ENCODE measurements around the gene STEAP1B. TPM values are rescaled to one million over a fixed set of nuclear protein-coding genes. Genes with fewer than 3 reads are reported as not detected.

STEAP1B gene
- total and polyA plus RNA-seq, 2 experiments from 2014 or later: 27.7 to 31.6 TPM

- in situ Hi-C loops (cut with MboI): no loop called here
Measured at GRCh38 chr7:22482503-22482902, 17.5 kb downstream of the STEAP1B start.

GRCh38 chr7:22481726-22482125 is 18.3 kb downstream of the STEAP1B start:
- Histone ChIP-seq H3K27ac (peak overlapping the region; percentile 46), H3K9me2 (ENCODE audit: insufficient read depth) (no peaks in the 10 kb centered on the region), H3K79me2 (ENCODE audit: insufficient read depth) (no peaks in the 10 kb centered on the region), H3F3A (ENCODE audit: insufficient read depth) (peaks cover 10% of the 10 kb centered on the region; the same call in 1 of the 2 replicates), H3K9ac (peak overlapping the region; percentile 11; the same call in 1 of the 2 replicates), H3K4me3 (peak overlapping the region; percentile 28), H2AFZ (0 out of 2 replicates have a peak overlapping the region, but pooled peaks have one; percentile 22), H3K4me1 (ENCODE audit: insufficient read depth) (peaks cover 36% of the 10 kb centered on the region), H3K9me3 (ENCODE audit: low read depth) (no peaks in the 10 kb centered on the region), H4K20me1 (ENCODE audit: insufficient read depth) (no peaks in the 10 kb centered on the region), H3K4me2 (ENCODE audit: unreplicated experiment) (no peak overlapping the region), H3K27me3 (replicated peaks; ENCODE audit: insufficient read depth) (no peaks in the 10 kb centered on the region), H3K36me3 (ENCODE audit: low read depth) (no peaks in the 10 kb centered on the region)
- 23 to 33% methylated on average over 5 of the region's 5 CpGs for WGBS, 2 experiments (ENCODE audit: low coverage in 1 of 2, low lambda C conversion rate in 2 of 2, missing lambda C conversion rate in 2 of 2)
- DNase-seq: peak; percentile 64
- in situ Hi-C loops (cut with MboI): no loop called here
- TF ChIP-seq EZH2 (IDR thresholded peaks at IDR 0.05; ENCODE audit: insufficient read depth, poor library complexity, severe bottlenecking) (no peak), EZH2phosphoT487 (IDR thresholded peaks at IDR 0.05; ENCODE audit: insufficient read depth, low read depth) (no peak)

More at GRCh38 chr7:22482503-22482902, 17.5 kb downstream of the STEAP1B start:
- 50 to 53% methylated on average over 1 of the region's 1 CpG for WGBS, 2 experiments (ENCODE audit: low coverage in 1 of 2, low lambda C conversion rate in 2 of 2, missing lambda C conversion rate in 2 of 2)
- no peaks in the 10 kb centered on the region for H3K27me3 ChIP-seq (replicated peaks; ENCODE audit: insufficient read depth)
- peaks cover 36% of the 10 kb centered on the region for H3K4me1 ChIP-seq (ENCODE audit: insufficient read depth)
- no peak overlapping the region; the same call in 1 of the 2 replicates for H3K9ac ChIP-seq
- H3K36me3 ChIP-seq (ENCODE audit: low read depth): no peaks in the 10 kb centered on the region
- H3K4me3 ChIP-seq: no peak overlapping the region
- no peaks in the 10 kb centered on the region for H4K20me1 ChIP-seq (ENCODE audit: insufficient read depth)
- TF ChIP-seq EZH2 (IDR thresholded peaks at IDR 0.05; ENCODE audit: insufficient read depth, poor library complexity, severe bottlenecking) (no peak), EZH2phosphoT487 (IDR thresholded peaks at IDR 0.05; ENCODE audit: insufficient read depth, low read depth) (no peak)
- peaks cover 10% of the 10 kb centered on the region; the same call in 1 of the 2 replicates for H3F3A ChIP-seq (ENCODE audit: insufficient read depth)
- peak overlapping the region; percentile 46 for H3K27ac ChIP-seq
- peak; percentile 20 for DNase-seq
- H3K9me2 ChIP-seq (ENCODE audit: insufficient read depth): no peaks in the 10 kb centered on the region
- H3K4me2 ChIP-seq (ENCODE audit: unreplicated experiment): no peak overlapping the region
- H3K79me2 ChIP-seq (ENCODE audit: insufficient read depth): no peaks in the 10 kb centered on the region
- no peak overlapping the region for H2AFZ ChIP-seq
- no peaks in the 10 kb centered on the region for H3K9me3 ChIP-seq (ENCODE audit: low read depth)

GRCh38 chr7:22480523-22481075 is 19.4 kb downstream of the STEAP1B start:
- no peak for TF ChIP-seq EZH2phosphoT487 (IDR thresholded peaks at IDR 0.05; ENCODE audit: insufficient read depth, low read depth)
- Histone ChIP-seq H3K36me3 (ENCODE audit: low read depth) (no peaks in the 10 kb centered on the region), H3F3A (ENCODE audit: insufficient read depth) (peaks cover 6% of the 10 kb centered on the region; the same call in 1 of the 2 replicates), H3K9me3 (ENCODE audit: low read depth) (no peaks in the 10 kb centered on the region), H3K4me2 (ENCODE audit: unreplicated experiment) (no peak overlapping the region), H3K27ac (no peak overlapping the region), H3K4me1 (ENCODE audit: insufficient read depth) (peaks cover 28% of the 10 kb centered on the region), H3K27me3 (replicated peaks; ENCODE audit: insufficient read depth) (no peaks in the 10 kb centered on the region), H4K20me1 (ENCODE audit: insufficient read depth) (no peaks in the 10 kb centered on the region), H3K9me2 (ENCODE audit: insufficient read depth) (no peaks in the 10 kb centered on the region), H3K79me2 (ENCODE audit: insufficient read depth) (no peaks in the 10 kb centered on the region), H2AFZ (no peak overlapping the region), H3K9ac (no peak overlapping the region), H3K4me3 (no peak overlapping the region)
- in situ Hi-C loops (cut with MboI): no loop called here
- WGBS, 2 experiments (ENCODE audit: low coverage in 1 of 2, low lambda C conversion rate in 2 of 2, missing lambda C conversion rate in 2 of 2): 86 to 87% methylated on average over 4 of the region's 4 CpGs
- DNase-seq: no peak

GRCh38 chr7:22477876-22478450 is 22.0 kb downstream of the STEAP1B start:
- Histone ChIP-seq H3F3A (ENCODE audit: insufficient read depth) (no peaks in the 10 kb centered on the region; the same call in 1 of the 2 replicates), H3K9me3 (ENCODE audit: low read depth) (no peaks in the 10 kb centered on the region), H4K20me1 (ENCODE audit: insufficient read depth) (no peaks in the 10 kb centered on the region), H3K4me2 (ENCODE audit: unreplicated experiment) (no peak overlapping the region), H3K36me3 (ENCODE audit: low read depth) (no peaks in the 10 kb centered on the region), H3K4me3 (no peak overlapping the region), H3K79me2 (ENCODE audit: insufficient read depth) (no peaks in the 10 kb centered on the region), H3K9me2 (ENCODE audit: insufficient read depth) (no peaks in the 10 kb centered on the region), H3K4me1 (ENCODE audit: insufficient read depth) (peaks cover 17% of the 10 kb centered on the region), H3K27ac (no peak overlapping the region), H3K27me3 (replicated peaks; ENCODE audit: insufficient read depth) (no peaks in the 10 kb centered on the region), H2AFZ (no peak overlapping the region), H3K9ac (no peak overlapping the region)
- in situ Hi-C loops (cut with MboI): no loop called here
- 77 to 80% methylated on average over 10 of the region's 10 CpGs for WGBS, 2 experiments (ENCODE audit: low coverage in 1 of 2, low lambda C conversion rate in 2 of 2, missing lambda C conversion rate in 2 of 2)
- no peak for DNase-seq
- TF ChIP-seq EZH2 (IDR thresholded peaks at IDR 0.05; ENCODE audit: insufficient read depth, poor library complexity, severe bottlenecking) (no peak), EZH2phosphoT487 (IDR thresholded peaks at IDR 0.05; ENCODE audit: insufficient read depth, low read depth) (no peak)

Measured in GM23248 (cell line).